NCI-H1092 treated with DMSO at 0.1 percent for 48 hours (cell line): ENCODE data around the gene EXTL1.

Experiments
- DNase-seq: peaks from one replicate; lab custom pipeline; 2025; lab: John Stamatoyannopoulos, UW

EXTL1 gene

GRCh38 chr1:26041978-26042377 is 20.4 kb downstream of the EXTL1 start:
- DNase-seq: no peak

GRCh38 chr1:26043765-26044164 is 22.2 kb downstream of the EXTL1 start:
- no peak for DNase-seq

- no peak for DNase-seq
These were observed 22.8 kb downstream of the EXTL1 start for GRCh38 chr1:26044414-26044813.

GRCh38 chr1:26044971-26045721 is 23.6 kb downstream of the EXTL1 start:
- no peak for DNase-seq

GRCh38 chr1:26045722-26046245 is 24.2 kb downstream of the EXTL1 start, which contains the start of gene SLC30A2:
Gene SLC30A2, minus strand, starts transcription at chr1:26046118. Its CDS starts 222 bp downstream, at chr1:26045896.
- DNase-seq: no peak

GRCh38 chr1:26046246-26047095 is 24.9 kb downstream of the EXTL1 start:
- no peak for DNase-seq

- DNase-seq: no peak
These were observed 25.8 kb downstream of the EXTL1 start for GRCh38 chr1:26047278-26047874.

DNA sequence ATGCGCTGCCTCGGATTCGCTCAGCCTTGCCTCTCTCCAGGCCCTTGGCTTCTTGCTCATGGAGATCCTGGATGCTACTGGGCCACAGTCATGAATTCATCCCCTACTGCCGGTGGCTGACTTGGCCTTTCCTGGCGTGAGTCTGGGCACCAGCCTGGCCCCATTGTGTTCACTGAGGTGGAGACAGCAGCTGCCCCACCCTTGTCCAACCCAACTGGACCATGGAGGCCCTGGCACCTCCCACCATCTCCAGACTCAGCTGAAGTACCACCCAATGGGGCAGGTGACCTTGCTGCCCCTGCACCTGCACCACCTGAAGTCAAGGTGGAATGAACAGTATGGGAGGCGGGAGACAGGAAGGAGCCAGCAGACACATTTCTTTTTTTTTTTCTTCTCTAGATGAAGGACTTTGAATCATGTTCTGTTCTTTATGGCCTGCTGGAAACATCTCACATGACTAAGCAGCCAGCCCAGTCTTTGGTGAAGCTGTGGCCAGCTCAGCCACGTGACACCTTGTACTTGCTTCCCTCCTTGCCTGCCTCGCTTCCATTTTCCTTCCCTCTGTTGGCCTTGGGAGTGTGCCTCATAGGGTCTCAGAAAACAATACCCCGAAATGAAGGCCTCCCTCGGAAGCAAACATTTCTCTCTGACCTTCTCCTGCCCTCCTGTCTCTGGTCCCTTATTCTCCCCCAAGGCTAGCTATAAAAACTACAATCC is 28.1 kb downstream of the EXTL1 start:
- no peak for DNase-seq

GRCh38 chr1:26050248-26050640 is 28.7 kb downstream of the EXTL1 start:
- no peak for DNase-seq

GRCh38 chr1:26053718-26054560 is 32.4 kb downstream of the EXTL1 start:
- DNase-seq: no peak

GRCh38 chr1:26055041-26055440 is 33.5 kb downstream of the EXTL1 start:
- no peak for DNase-seq

DNA sequence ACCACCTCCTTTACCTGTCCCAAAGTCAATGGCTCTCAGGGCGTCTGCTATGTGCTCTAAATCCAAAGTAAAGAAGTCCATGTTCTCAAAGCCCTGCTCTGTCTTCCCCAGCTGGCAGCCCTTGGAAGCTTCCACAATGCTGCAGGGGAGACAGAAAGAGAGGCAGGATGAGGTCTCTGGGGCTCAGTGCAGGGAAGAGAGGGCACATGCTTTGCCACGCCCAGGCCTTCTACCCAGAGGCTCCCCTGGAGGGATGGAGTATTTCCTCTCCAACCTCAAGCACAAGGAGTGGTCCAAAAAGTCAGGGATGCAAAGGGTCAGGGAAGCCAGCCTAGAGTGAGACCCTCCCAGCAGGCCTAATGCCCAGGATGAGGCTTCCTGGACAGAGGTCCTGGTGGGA is 35.6 kb downstream of the EXTL1 start:
- DNase-seq: no peak

GRCh38 chr1:26058052-26058595 is 36.5 kb downstream of the EXTL1 start:
- no peak for DNase-seq

DNA sequence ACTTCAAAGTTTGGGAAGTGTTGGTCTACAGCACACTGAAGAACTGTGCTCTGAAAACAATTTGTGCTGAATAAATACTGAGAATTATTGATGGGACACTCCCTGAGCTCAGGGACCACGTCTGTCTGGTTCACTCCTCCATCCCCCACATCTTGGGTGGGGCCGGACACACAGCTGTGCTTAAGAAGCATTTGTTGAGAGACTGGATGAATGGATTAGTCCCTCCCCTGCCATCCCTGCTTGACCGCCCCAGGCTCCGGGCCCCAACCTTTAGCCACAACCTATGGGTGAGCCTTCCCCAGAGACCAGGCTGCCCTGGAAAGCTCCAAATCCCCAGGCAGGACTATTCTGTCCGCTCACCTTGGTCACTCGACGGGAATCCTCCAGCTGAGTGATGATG is 38.3 kb downstream of the EXTL1 start:
- no peak for DNase-seq

GRCh38 chr1:26060832-26061574 is 39.4 kb downstream of the EXTL1 start:
- no peak for DNase-seq

- DNase-seq: no peak
These were observed 43.0 kb downstream of the EXTL1 start for GRCh38 chr1:26064553-26064952.

DNA sequence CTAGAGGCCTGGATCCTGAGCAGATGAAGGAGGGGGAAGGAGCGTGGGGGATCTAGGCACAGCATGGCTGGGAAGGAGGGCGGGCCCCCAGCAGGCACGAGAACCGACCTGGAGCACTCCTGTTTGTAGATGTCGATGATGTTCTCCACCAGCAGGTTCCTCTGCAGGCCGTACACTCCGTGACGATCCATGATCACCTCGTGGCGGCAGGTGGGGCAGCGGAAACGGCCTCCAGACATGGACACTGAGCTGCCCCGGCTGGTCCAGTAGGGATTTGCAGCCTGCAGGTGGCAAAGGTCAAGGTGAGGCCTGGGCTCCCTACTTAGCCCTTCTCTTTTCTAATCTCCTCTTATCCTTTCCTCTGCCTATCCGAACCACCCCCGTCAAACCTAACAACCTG is 44.6 kb downstream of the EXTL1 start:
- DNase-seq: no peak

DNA sequence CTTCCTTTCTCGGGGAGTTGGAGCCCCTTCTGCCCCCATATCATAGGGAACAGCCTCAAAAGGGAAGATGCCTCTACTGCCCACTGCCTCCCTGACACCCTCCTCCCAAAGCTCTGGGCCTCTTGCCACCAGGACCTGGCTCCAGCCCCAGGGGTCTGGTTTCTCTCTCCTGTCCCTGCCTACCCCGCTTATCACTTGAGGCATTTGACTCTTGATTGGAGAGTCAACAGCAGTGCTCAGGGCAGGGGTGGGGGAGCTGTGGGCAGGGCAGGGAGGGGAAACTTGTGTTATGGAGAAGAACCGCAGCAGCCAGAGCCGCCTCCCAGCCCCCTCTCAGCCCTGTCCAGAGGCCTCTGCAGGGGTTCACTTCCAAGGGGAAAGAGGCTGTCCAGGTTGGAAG is 45.3 kb downstream of the EXTL1 start:
- no peak for DNase-seq

GRCh38 chr1:26067432-26067911 is 45.9 kb downstream of the EXTL1 start, which contains the start of gene TRIM63:
Gene TRIM63, minus strand, starts transcription at chr1:26067630. Its CDS starts 136 bp downstream, at chr1:26067494.
- DNase-seq: no peak

- no peak for DNase-seq
These were observed 48.3 kb downstream of the EXTL1 start for GRCh38 chr1:26069941-26070295.
